CD4-positive, alpha-beta T cell treated with Interleukin-17A for 4 hours (primary cell): ENCODE data around the gene SPATA13.

Experiments
- DNase-seq: peaks from one replicate; pipeline ENCODE4 v3.0.0-alpha.2; 2020; ENCODE audit warnings: mixed read lengths

The SPATA13 gene

DNA sequence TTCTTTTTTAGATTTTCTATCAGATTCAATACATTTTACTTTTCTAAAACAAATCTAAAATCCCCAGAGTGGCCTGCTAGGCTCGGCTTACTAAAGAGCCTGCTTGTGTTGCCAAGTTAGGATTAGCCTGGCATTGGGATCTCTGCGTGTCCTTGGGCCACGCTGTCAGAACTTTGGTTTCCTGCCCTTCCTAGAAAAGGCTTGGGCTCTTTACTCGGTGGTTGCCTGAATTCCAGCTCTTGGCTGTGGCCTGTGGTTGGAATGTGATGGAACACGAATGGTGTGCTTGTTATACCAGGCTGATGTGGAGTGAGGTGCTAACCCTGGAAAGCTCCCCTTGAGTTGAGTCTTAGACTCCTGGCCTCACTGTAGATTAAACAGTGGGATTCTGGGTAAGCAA, 8.5 kb downstream of the SPATA13 start:
- DNase-seq = no peak

DNA sequence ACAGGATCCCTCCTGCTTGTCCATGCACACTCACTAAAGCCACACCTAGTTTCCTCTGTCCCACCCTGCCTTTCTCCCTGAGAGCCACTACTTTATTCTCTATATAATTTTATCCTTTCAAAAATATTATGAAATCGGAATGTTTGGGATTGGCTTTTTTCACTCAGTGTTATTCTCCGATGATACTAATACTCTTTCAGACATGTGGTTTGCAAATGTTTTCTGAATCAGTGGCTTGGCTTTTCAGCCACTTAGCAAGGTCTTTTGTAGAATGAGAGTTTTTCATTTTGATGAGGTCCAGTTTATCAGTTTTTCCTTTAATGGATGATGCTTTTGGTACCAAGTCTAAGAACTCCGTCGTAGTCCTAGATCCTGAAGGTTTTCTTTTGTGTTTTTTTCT, 11.6 kb downstream of the SPATA13 start:
- no peak for DNase-seq

DNA sequence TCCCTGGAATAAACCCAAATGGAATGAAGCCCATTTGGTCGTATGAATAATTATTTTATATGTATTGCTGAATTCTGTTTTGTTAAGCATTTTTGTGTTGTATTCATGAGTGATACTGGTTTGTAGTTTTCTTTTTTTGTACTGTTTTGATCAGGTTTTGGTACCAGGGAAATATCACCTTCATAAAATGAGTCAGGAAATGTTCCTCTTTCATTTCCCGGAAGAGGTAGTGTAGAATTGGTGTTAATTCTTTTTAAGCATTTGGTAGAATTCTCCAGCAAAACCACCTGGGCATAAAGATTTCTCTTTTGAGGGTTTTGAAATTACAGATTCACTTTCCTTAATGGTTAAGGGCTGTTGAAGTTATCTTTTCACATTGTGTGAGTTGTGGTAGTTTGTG, 13.3 kb downstream of the SPATA13 start:
- DNase-seq = no peak

DNA sequence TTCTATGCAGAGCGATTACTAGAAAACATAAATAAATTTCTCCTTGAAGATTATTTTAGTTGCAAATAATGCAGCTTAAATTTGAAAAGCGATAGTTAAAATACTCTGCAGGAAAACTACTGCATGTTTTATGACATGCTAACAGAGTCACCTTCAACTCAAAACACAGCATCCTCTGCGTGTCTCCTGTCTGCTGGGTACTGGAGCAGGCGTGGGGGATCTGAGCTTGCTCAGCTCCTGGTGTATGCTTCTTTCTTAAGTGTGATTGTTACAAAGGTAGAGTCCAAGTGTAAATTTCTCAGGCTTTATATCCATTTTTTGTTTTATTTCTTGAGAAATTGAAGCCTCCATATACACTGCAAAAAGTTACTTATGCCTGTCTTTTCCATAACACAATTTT, 15.3 kb downstream of the SPATA13 start:
- no peak for DNase-seq

DNA sequence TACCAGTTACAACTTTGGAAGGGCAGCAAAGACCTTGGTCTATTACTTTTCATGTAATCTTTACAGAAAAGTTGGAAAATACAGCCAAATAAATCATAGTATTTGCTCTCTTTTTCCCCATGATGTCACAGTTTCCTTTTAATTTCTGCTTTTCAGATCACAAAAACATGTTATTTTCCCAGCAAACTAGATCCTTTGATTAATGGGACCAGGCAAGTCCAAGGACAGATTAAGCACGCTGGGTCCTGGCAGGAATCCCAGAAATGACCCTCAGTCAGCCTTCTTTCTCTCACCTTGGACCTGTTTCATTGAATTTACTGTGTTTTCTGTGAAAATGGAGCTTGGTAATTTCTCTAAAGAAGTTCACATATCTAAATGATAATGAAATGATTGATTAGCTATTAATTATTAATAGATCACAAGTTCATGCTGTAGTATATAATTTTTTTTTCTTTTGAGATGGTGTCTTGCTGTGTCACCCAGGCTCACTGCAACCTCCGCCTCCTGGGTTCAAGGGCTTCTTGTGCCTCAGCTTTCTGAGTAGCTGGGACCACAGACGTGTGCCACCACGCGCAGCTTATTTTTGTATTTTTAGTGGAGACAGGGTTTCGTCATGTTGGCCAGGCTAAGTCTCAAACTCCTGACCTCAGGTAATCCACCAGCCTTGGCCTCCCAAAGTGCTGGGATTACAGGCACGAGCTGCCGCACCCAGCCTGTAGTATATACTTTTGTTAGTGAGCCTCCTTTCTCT, 16.0 kb downstream of the SPATA13 start:
- DNase-seq = no peak

DNA sequence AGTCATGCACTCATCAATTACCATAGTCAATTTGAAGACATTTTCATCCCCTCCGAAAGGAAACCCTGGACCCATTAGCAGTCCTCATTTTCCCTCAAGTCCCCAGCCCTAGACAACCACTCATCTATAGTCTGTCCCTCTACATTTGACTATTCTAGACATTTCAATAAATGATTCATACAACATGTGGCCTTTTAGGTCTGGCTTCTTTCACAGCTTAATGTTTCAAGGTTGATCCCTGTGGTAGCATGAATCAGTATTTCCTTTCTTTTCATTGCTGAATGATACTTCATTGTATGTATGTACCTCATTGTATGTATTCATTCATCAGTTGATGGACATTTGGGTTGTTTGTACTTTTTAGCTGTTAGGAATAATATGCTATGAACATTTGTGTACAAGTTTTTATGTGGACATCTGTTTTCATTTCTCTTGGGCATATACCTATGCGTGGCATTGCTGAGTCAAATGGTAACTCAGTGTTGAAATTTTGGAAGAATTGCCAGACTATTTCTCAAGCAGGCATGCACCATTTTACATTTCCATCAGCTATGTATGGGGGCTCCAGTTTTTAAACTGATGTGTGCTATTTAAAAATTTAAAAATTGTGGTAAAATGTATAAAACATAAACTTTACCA, 18.4 kb downstream of the SPATA13 start:
- DNase-seq = no peak

DNA sequence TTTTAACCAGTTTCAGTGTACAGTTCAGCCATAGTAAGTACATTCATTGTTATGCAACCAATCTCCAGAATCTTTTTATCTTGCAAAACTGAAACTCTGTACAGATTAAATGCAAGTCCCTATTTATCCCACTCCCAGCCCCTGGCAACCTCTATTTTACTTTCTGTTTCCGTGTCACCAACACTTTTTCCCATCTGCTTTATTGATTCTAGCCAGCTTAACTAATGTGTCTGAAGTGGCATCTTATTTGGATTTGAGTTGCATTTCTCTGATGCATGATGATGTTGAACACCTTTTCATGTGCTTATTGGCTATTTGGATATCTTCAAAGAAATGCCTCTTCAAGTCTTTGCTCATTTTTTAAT, 18.9 kb downstream of the SPATA13 start:
- no peak for DNase-seq

DNA sequence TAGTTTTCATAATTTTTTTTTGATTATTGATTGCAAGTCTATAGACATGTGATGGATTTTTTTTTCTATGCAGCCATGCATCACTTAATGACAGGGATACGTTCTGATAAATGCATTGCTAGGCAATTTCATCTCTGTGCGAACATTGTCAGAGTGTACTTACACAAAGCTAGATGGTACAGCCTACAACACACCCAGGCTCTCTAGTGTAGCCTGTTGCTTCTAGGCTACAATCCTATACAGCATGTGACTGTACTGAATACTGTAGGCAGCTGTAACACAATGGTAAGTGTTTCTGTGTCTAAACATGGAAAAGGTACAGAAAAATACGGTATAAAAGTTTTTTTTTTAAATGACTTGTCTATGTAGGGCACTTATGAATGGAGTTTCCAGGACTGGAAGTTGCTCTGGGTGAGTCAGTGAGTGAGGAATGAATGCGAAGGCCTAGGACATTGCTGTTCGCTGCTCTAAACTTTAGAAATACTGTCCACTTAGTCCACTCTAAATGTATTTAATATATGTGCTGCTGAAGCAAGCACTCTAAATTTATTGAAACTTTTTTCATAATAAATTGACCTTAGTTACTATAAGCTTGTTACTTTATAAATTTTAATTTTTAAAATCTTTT, 20.3 kb downstream of the SPATA13 start:
- no peak for DNase-seq

DNA sequence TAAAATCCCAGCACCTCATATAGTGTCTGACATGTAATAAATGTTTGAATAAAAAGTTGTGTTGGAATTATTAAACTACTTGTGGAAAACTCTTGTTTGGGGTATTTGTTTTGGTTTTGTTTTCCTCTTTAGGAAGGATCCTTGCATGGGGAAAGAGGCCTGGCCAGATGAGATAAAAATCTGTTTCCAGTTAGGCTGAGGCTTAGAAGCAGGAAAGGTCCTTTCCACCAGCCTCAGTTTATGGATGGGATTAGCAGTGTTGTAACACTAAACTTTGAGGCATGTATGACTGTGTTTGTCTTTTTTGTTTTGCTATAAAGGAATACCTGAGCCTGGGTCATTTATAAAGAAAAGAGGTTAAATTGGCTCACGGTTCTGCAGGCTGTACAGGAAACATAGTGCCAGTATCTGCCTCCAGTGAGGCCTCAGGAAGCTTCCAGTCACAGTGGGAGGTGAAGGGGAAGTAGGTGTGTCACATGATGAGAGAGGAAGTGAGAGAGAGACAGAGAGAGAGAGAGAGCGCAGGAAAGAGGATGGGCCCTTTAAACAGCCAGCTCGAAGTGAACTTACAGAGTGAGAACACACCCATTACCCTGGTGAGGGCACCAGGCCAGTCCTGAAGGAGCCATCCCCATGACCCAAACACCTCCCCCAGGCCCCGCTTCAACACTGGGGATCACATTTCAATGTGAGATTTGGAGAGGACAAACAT, 21.6 kb downstream of the SPATA13 start:
- no peak for DNase-seq

DNA sequence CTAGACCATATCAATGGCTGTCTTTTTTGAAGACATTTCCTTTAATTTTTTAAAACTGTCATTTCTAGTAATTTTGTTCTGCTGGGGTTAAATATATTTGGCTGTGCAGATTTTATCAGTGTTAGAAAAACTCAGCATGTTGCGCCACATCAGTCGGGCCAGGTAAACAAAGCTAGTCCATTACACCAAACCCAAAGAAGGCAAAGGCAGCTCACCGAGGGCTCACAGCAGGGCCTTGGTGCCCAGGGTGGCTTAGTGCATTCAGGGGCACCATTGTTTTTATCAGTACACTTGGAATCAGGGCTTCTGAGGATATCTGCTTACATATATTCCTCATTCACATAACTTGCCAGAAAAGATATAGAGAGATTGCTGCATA, 22.2 kb downstream of the SPATA13 start:
- DNase-seq = no peak

DNA sequence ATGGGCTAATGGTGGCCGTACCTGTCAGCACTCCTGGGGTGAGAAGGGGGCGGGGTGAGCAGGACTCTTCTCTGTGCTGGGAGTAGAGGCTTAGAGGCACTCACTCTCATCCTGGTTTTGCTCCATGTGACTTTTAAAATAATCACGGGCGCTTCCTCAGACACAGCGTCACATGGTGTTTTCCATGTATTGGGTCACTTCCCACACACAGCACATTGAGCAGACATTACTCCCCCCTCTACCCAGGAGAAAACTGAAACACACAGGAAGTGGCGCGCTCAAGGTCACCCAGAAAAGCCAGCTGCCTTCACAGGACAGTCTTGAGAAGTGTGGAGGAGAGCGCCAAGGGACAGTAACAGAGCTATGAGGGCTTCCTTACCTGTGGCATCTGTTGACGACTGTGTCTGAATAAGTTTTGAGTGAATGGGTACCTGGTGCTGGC, 23.2 kb downstream of the SPATA13 start:
- DNase-seq = no peak

DNA sequence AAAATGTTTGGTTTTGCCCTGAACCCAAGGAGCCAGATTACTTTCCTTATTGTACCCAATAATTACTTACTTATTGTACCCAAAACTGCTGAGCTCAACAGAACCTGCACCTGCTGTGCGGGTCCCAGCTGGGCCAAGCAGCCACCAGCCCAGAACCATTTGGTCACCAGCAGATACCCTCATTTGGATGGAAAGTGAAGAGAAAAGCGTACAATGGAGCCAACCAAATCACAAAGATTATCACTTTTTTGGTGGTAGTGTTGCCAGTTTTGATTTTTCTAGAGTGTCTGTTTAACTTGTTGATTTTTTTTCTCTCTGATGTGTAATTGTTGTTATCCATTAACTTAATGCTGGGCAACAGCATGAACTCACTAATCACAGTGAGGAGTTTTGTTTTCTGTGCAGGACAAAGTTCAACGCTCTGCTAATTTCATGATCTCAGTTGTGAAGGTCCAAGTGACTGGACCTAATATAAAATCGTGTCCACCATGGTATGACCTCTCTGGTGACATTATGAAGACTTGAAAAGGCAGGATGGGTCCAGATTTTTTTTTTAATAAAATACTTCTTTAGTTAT, 23.8 kb downstream of the SPATA13 start:
- no peak for DNase-seq

DNA sequence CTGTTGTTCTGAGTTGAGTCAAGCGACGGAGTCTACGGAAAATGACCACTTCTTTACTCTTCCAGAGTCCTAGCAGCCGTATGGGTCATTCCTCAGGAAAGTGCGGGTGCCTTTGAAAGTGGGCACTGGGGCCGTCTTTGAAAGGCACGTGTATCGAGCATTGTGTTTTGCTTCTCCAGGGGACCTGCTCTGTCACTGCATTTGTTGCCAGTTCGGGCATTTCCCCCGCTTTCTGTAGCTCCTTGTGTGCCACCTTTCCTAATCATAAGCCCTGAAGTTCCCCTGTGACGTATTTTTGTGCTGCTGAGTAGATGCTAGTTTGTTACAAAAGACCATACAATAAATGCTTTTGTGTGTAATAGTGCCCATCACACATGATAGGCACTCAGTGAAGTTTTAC, 24.4 kb downstream of the SPATA13 start:
- no peak for DNase-seq

DNA sequence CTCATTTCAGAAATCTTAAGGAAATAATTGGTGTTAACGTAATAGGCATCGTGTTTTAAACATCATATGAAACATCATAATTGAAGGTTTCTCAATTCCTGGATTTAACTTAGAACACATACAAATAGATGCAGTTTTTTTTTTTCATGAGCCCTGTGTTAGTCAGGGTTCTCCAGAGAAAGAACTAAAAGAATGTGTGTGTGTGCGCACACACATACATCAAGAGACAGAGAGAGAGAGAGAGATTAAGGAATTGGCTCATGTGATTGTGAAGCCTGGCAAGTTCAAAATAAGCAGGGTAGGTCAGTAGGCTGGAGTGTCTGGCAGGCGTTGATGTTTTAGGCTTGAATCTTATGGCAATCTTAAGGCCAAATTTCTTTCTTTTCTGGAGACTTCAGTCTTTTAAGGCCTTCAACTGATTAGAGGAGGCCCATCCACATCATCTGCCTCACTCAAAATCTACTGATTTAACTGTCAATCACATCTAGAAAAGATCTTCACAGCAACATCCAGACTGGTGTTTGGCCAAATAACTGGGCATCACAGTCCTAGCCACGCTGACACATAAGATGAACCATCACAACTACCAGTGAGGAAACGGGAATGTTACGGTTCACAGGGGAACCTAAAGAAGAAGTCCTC, 25.2 kb downstream of the SPATA13 start:
- no peak for DNase-seq

DNA sequence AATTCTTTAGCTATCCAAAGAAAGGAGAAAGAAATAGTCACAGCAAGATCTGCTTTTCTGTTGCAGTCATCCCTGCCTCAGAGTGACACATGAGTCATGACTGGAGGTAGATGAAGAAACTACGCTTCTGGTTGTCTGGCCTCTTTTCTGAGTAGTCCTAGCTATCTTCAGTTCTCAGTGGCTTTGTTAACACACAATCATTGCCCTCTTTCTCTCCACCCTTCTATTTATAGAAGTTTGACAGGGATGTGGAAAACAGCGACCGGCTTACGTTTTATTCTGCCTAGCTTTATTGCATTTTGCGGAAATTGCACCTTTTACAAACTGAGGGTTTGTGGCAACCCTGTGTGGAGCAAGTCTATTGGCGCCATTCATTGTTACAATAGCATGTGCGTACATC, 26.7 kb downstream of the SPATA13 start:
- no peak for DNase-seq

DNA sequence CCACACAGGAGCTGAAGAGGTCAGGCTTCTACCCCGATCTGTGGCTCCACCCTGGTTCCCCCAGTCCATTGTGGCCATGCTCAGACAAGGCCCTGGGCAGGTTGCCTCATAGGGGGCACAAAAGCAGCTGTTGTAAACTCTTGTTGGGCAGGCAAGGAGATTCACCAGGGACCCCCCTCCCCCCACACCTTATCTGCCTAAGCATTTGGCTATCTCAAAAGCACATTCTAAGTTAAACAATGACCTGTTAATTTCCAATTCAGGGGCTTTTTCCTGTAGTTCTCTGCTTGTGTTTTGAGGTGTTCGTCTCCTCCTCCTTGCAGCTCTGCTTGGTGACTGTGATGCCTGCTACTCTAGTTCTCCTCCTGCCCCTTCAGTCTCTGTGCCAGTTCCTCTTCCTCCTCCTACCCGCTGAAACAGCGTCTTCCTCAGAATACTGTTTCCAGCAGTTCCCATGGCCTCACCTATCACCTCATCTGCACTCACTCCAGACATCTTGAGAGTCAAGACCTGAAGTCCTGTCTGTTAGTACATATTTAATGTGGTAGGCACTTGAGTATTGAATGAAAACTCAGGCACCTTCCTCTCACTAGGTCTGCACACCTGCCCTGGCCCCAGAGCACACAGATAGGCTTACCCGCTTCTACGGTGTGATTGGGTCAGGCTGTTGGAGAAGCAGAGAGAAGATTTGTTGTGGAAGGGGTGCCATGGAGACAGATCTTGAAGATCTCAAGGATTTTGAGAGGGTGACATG, 31.7 kb downstream of the SPATA13 start:
- no peak for DNase-seq

DNA sequence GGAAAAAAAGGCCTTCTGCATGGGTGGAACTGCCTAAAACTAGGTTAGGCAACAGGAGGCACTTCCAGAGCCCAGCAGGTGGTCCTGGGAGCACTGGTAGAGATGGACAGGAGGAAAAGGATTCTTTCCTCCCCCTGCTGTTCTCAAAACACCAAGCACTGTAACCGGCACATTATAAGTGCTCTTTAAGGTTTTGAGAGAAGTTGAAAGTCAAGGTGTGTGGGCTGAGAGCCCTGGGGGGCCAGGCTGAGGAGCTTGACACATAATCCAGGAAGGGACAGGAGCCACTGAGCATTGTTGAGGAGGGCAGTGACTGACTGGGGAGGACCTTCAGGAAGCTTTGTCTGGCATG, 32.3 kb downstream of the SPATA13 start:
- no peak for DNase-seq

DNA sequence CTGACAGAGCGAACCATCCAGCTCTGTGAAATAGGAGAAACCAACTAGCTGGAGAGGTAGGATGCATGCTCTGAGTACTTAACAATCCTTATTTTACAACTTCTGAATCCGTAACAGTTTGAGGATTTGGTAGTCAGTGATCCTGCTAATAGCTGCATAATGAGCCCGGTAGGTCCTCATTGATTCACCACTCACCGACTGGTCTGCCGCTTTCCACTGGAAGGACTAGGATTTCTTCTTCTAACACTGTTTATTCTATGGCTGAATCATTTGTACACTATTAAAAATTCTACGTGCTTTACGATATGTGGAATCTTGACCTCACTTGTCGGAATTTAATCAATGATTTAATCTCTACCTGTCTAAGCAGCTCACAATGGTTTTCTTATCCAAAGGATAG, 33.9 kb downstream of the SPATA13 start:
- no peak for DNase-seq

DNA sequence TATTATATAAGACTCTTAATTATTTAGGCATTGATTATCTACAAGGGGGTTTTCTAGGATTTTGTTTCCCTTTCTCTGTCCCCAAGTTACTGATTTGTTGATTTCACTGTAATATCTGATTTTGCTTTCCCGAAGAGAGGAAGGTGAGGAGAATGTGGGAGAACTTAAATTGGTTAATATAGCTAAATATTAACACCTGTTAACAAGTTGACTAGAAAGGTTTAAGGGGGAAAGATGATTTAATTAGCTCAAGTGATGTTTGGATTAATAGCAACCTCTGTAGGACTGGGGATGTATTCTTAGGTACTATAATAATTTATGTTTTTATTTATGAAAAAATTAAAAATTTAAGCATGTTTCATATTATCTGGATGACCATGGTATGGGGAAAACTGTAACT, 35.1 kb downstream of the SPATA13 start:
- DNase-seq = no peak

DNA sequence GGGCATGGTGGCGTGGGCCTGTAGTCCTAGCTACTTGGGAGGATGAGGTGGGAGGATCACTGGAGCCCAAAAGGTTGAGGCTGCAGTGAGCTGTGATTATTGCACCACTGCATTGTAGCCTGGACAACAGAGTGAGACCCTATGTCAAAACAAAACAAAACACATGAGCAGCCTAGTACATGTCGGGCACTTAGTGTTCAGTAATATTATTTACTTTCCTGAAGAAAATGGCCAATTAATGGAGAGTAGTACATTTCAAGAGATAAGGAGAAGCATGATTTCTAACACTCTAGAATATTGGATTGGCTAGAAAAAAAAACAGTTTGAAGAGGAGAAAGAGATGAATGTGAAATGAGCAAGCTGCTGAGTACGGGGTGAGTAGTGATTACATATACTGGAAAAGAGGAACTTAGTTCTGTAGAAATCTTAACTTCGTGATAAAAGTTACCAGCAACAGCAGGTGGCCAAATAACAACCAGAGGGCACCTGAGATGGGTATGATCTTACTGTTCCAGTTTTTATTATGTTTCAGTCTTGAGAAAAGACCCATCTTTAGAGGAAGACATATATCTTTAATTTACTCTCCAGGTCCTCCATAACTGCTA, 36.2 kb downstream of the SPATA13 start:
- no peak for DNase-seq

DNA sequence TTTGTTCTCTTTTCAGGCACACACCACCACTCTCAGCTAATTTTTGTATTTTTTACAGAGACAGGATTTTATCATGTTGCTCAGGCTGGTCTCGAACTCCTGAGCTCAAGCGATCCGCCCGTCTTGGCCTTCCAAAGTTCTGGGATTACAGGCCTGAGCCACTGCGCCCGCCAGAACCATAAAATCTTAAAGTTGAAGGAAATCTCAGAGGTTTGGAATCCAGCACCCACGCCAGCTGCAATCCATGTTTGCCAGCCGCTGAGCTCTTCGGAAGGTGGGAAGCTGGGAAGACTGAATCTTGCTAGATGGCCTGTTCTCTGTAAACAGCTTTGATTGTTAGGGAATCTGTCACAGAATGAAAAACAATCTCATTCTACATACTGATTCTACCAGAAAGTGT, 38.5 kb downstream of the SPATA13 start:
- DNase-seq = no peak

DNA sequence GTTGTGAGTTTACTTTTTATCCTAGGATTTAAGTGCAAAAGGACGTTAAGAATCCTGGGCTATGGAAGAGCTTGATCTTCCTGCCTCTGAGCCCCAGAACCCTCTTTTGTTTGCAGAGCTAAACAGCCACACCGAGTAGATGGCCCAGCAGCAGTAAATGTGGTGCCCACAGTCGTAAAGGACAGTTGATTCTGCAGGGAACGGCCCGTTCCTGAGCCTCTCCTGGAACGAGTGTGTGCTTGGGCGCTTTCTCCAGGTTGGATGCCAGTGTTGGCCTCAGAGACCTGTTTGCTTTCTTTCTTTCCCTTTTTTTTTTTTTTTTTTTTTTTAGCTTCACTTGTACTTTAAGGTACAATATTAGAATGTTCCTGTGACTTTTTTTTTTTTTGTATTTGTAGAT, 41.7 kb downstream of the SPATA13 start:
- DNase-seq = no peak
